Tibial nerve (tissue), 3 donors: ENCODE measurements around the gene AOAH.

Experiments used
- CTCF ChIP-seq, 5 experiments: fragments of 200-600 bp in 3 of 5; fragments of 450-650 bp in 2 of 5; sonication (generic) in 3 of 5; IDR thresholded peaks; one replicate each; pipeline ENCODE4 v1.5.1; 2016 to 2019; ENCODE audit warnings: antibody characterized with exemption in 5 of 5, mild to moderate bottlenecking in 3 of 5, moderate library complexity in 2 of 5
- POLR2A ChIP-seq, 2 donors: fragments of 450-650 bp; IDR thresholded peaks; one replicate each; pipeline ENCODE4 v1.6.1; 2017; ENCODE audit warnings: antibody characterized with exemption in 2 of 2, mild to moderate bottlenecking in 2 of 2, moderate library complexity in 2 of 2

DNA sequence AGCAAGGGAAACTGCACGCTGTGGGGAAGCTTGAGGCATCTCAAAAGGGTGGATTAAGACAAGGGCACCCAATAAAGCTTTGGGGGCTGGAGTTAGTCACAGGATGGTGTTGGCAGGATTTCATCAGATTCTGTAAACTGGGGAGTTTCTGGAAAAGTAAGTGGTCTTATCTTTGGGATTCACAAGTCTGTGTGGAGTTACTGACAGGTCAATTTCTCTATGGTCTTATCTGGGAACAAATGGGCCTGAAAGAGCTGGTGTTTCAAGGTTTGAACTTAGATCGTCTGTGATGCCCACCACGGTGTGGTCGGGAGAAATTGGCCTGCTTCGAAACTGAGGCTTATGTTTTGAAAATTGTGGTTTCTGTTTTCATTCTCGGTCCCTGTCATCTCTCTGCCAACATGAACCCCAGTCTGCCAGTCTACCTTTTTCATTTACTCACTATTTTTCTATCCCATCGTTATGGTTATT lies 23.8 kb upstream of the AOAH start:
- TF ChIP-seq CTCF (IDR thresholded peaks at IDR 0.05) (no peak), POLR2A (IDR thresholded peaks at IDR 0.05) (no peak)
